ENCODE data around the gene VPS52.

Gene VPS52

DNA sequence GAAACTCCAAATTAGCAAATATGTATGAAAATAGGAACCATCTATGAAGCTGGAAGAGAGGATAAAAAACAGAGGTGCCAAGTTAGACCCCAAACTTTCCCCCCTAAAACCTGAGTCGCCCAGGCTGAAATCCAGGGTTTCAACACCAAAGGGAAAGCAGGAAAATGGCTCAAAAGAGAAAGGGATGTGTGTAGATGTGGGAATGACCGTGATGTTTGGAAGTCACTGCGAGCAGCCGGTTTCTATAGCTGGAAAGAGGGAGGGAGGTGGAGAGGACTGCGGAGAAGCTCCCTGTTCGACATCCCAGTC, 58.9 kb downstream of the VPS52 start:
- TF ChIP-seq, protein P1, sequence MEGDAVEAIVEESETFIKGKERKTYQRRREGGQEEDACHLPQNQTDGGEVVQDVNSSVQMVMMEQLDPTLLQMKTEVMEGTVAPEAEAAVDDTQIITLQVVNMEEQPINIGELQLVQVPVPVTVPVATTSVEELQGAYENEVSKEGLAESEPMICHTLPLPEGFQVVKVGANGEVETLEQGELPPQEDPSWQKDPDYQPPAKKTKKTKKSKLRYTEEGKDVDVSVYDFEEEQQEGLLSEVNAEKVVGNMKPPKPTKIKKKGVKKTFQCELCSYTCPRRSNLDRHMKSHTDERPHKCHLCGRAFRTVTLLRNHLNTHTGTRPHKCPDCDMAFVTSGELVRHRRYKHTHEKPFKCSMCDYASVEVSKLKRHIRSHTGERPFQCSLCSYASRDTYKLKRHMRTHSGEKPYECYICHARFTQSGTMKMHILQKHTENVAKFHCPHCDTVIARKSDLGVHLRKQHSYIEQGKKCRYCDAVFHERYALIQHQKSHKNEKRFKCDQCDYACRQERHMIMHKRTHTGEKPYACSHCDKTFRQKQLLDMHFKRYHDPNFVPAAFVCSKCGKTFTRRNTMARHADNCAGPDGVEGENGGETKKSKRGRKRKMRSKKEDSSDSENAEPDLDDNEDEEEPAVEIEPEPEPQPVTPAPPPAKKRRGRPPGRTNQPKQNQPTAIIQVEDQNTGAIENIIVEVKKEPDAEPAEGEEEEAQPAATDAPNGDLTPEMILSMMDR (IDR thresholded peaks at IDR 0.05), result no peak
- no peak for DNase-seq (ENCODE audit: low spot score)
- Histone ChIP-seq H3K27ac (no peak overlapping the region), H3K4me3 (peak overlapping the region; percentile 65)

GRCh38 chr6:33211666-33212422, 59.8 kb downstream of the VPS52 start:
- TF ChIP-seq, protein P1 (IDR thresholded peaks at IDR 0.05), result no peak
- Histone ChIP-seq H3K4me3 (no peak overlapping the region), H3K27ac (no peak overlapping the region)
- no peak for DNase-seq (ENCODE audit: low spot score)

GRCh38 chr6:33211136-33211535, 60.5 kb downstream of the VPS52 start:
- TF ChIP-seq, protein P1 (IDR thresholded peaks at IDR 0.05), result no peak
- DNase-seq (ENCODE audit: low spot score), result no peak

DNA sequence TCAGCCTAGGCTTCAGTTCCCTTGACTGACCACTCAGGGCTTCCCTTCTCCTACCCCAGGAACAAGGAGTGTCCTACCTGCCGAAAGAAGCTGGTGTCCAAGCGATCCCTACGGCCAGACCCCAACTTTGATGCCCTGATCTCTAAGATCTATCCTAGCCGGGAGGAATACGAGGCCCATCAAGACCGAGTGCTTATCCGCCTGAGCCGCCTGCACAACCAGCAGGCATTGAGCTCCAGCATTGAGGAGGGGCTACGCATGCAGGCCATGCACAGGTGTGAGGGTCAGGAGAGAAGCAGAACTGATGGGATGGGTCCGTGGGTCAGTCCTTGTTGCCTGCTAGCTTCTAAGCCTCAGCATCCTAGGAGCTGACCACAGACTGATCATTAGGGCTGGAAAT, 61.8 kb downstream of the VPS52 start:
- TF ChIP-seq, protein P1 (IDR thresholded peaks at IDR 0.05), result no peak
- no peak for DNase-seq (ENCODE audit: low spot score)
- H3K27ac ChIP-seq, result no peak overlapping the region
- no peak overlapping the region for H3K4me3 ChIP-seq

More at GRCh38 chr6:33211136-33211535, 60.5 kb downstream of the VPS52 start:
- Histone ChIP-seq H3K4me3 (no peak overlapping the region), H3K27ac (no peak overlapping the region)

- Histone ChIP-seq H3K4me3 (peak within 1 kb of the TSS; percentile 99), H3K27ac (peak within 1 kb of the TSS; percentile 95 to 99)
- TF ChIP-seq, protein P1 (IDR thresholded peaks at IDR 0.05), result no peak
- peak; percentile 92 for DNase-seq (ENCODE audit: low spot score)
Observed at GRCh38 chr6:33208091-33208967, 63.3 kb downstream of the VPS52 start, which contains the start of gene RING1. Gene RING1, plus strand, starts transcription at chr6:33208500. Its CDS starts 323 bp downstream, at chr6:33208823.

GRCh38 chr6:33207552-33208090, 64.1 kb downstream of the VPS52 start:
- H3K27ac ChIP-seq, result peak overlapping the region; percentile 95 to 99
- TF ChIP-seq, protein P1 (IDR thresholded peaks at IDR 0.05), result no peak
- no peak for DNase-seq (ENCODE audit: low spot score)
- peak overlapping the region; percentile 99 for H3K4me3 ChIP-seq

Measured in coronary artery (tissue), 2 donors.